Stimulated activated CD4-positive, alpha-beta T cell treated with anti-CD3 and anti-CD28 coated beads, Interleukin-4, amount 100 ng/mL, for 24 hours (primary cell): Measurements from ENCODE around the gene CYP27A1.
"Not testable (repeated sequence)": the region's sequence is repeated elsewhere in the genome, so short reads cannot be mapped to it uniquely, and the experiment has no call there.

Experiments used
- DNase-seq: peaks from one replicate; pipeline ENCODE4 v3.0.0-alpha.2; 2020

CYP27A1 gene

GRCh38 chr2:218832520-218832919 is 50.6 kb downstream of the CYP27A1 start:
- no peak for DNase-seq

- DNase-seq, result no peak
Observed at GRCh38 chr2:218833023-218833609, 51.2 kb downstream of the CYP27A1 start.

- DNase-seq, result no peak
Observed at GRCh38 chr2:218834685-218835084, 52.7 kb downstream of the CYP27A1 start.

- no peak for DNase-seq
Observed at GRCh38 chr2:218837495-218837894, 55.5 kb downstream of the CYP27A1 start.

- DNase-seq, result no peak
Observed at GRCh38 chr2:218839430-218839829, 57.5 kb downstream of the CYP27A1 start.

GRCh38 chr2:218839888-218840287 is 57.9 kb downstream of the CYP27A1 start:
- DNase-seq, result no peak

GRCh38 chr2:218844334-218844733 is 62.4 kb downstream of the CYP27A1 start:
- DNase-seq, result not testable (repeated sequence)

GRCh38 chr2:218846963-218847362 is 65.0 kb downstream of the CYP27A1 start:
- DNase-seq, result not testable (repeated sequence)

- no peak for DNase-seq
Observed at GRCh38 chr2:218849721-218850120, 67.8 kb downstream of the CYP27A1 start.

GRCh38 chr2:218850796-218851195 is 68.8 kb downstream of the CYP27A1 start:
- no peak for DNase-seq

- DNase-seq, result no peak
Observed at GRCh38 chr2:218851286-218851685, 69.3 kb downstream of the CYP27A1 start.

GRCh38 chr2:218852911-218853667 is 71.1 kb downstream of the CYP27A1 start:
- DNase-seq, result peak; percentile 74

GRCh38 chr2:218853766-218854165 is 71.8 kb downstream of the CYP27A1 start:
- DNase-seq, result no peak

- no peak for DNase-seq
Observed at GRCh38 chr2:218854860-218855259, 72.9 kb downstream of the CYP27A1 start.

GRCh38 chr2:218855305-218856166 is 73.6 kb downstream of the CYP27A1 start:
- no peak for DNase-seq

- no peak for DNase-seq
Observed at GRCh38 chr2:218856167-218856895, 74.4 kb downstream of the CYP27A1 start.

- DNase-seq, result no peak
Observed at GRCh38 chr2:218856896-218857243, 74.9 kb downstream of the CYP27A1 start.

GRCh38 chr2:218857371-218858137 is 75.6 kb downstream of the CYP27A1 start:
- no peak for DNase-seq

- DNase-seq, result no peak
Observed at GRCh38 chr2:218858138-218858445, 76.1 kb downstream of the CYP27A1 start.

- no peak for DNase-seq
Observed at GRCh38 chr2:218858671-218859555, 77.0 kb downstream of the CYP27A1 start.

- no peak for DNase-seq
Observed at GRCh38 chr2:218859556-218859987, 77.6 kb downstream of the CYP27A1 start, which contains the start of gene WNT6. TSS of gene WNT6 (plus strand) at chr2:218859805. CDS start at chr2:218860038, 233 bp downstream.
